DOHH2 (cell line): ENCODE results near the gene PIGL.

ENCODE experiments used
- H3F3A ChIP-seq: fragments of 200-600 bp; sonication (generic), shearing (Covaris generic); 2 replicates; pipeline ENCODE4 v1.6.0; 2016; ENCODE audit warnings: antibody characterized with exemption, mild to moderate bottlenecking; ENCODE audit not compliant: control insufficient read depth, insufficient read depth
- H3K27ac ChIP-seq: fragments of 200-600 bp; sonication (generic); 2 replicates; pipeline ENCODE4 v1.5.1; 2014; ENCODE audit warnings: low read depth, mild to moderate bottlenecking, low read length, moderate library complexity
- H3K27me3 ChIP-seq: fragments of 200-600 bp; sonication (generic); 2 replicates; pipeline ENCODE4 v1.6.1; 2014; ENCODE audit warnings: mild to moderate bottlenecking, low read length, mixed read lengths; ENCODE audit not compliant: control insufficient read depth
- H3K36me3 ChIP-seq: fragments of 200-600 bp; sonication (generic); 2 replicates; pipeline ENCODE4 v1.6.1; 2014; ENCODE audit warnings: mild to moderate bottlenecking, low read length, moderate library complexity, mixed read lengths; ENCODE audit not compliant: control insufficient read depth
- H3K4me1 ChIP-seq: fragments of 200-600 bp; sonication (generic); 2 replicates; pipeline ENCODE4 v1.6.1; 2014; ENCODE audit warnings: mild to moderate bottlenecking, low read length, mixed read lengths; ENCODE audit not compliant: control insufficient read depth
- H3K4me2 ChIP-seq: fragments of 200-600 bp; sonication (generic); 2 replicates; pipeline ENCODE4 v1.6.0; 2014; ENCODE audit warnings: mild to moderate bottlenecking, low read length, moderate library complexity
- H3K4me3 ChIP-seq: fragments of 200-600 bp; sonication (generic); 2 replicates; pipeline ENCODE4 v1.5.1; 2014; ENCODE audit warnings: mild to moderate bottlenecking, low read length, mixed read lengths
- H3K79me2 ChIP-seq: fragments of 200-600 bp; sonication (generic); 2 replicates; pipeline ENCODE4 v1.6.1; 2014; ENCODE audit warnings: mild to moderate bottlenecking, low read length, mixed read lengths; ENCODE audit not compliant: control insufficient read depth
- H3K9me2 ChIP-seq: fragments of 200-600 bp; sonication (generic); replicated peaks from 2 replicates; pipeline ENCODE4 v1.6.1; 2014; ENCODE audit warnings: mild to moderate bottlenecking, low read length, mixed read lengths; ENCODE audit not compliant: control insufficient read depth
- H3K9me3 ChIP-seq: fragments of 200-600 bp; sonication (generic); 2 replicates; pipeline ENCODE4 v1.6.1; 2014; ENCODE audit warnings: antibody characterized with exemption, low read length, mixed read lengths; ENCODE audit not compliant: control insufficient read depth, insufficient read depth
- H4K20me1 ChIP-seq: fragments of 200-600 bp; sonication (generic); 2 replicates; pipeline ENCODE4 v1.6.0; 2014; ENCODE audit warnings: low read depth, mild to moderate bottlenecking, antibody characterized with exemption, low read length, moderate library complexity; ENCODE audit not compliant: control insufficient read depth, insufficient read depth
- EZH2phosphoT487 ChIP-seq: fragments of 200-600 bp; sonication (generic); IDR thresholded peaks from 2 replicates; pipeline ENCODE4 v1.6.1; 2017; ENCODE audit warnings: borderline replicate concordance, mild to moderate bottlenecking, antibody characterized with exemption, low read length, moderate library complexity, mixed read lengths
- TF ChIP-seq, protein P1 (sequence below): fragments of 200-600 bp; sonication (generic); IDR thresholded peaks from one replicate; pipeline ENCODE4 v1.5.1; 2014; ENCODE audit warnings: antibody characterized with exemption, mild to moderate bottlenecking, low read depth, low read length; ENCODE audit not compliant: poor library complexity, severe bottlenecking

Gene PIGL

DNA sequence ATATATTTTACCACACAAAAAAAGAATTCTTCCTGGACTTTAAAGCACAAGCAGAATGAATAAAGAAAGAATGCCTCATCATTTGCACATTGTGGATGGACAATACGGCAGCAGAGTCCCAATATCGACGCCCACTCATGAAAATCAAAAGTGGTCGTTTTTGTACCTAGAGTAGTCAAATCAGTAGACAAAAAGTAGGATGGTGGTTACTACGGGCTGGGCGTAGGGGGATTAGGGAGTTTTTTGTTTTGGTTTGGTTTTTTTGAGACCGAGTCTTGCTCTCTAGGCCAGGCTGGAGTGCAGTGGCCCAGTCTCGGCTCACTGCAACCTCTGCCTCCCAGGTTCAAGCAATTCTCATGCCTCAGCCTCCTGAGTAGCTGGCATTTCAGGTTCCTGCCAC lies 144.9 kb downstream of the PIGL start:
- H3K36me3 ChIP-seq: no peaks in the 10 kb centered on the region
- no peaks in the 10 kb centered on the region for H4K20me1 ChIP-seq
- H3K79me2 ChIP-seq: no peaks in the 10 kb centered on the region
- H3K4me2 ChIP-seq: no peak overlapping the region
- no peak overlapping the region for H3K27ac ChIP-seq
- no peaks in the 10 kb centered on the region for H3K27me3 ChIP-seq
- H3K9me2 ChIP-seq: no peaks in the 10 kb centered on the region
- no peaks in the 10 kb centered on the region for H3K9me3 ChIP-seq
- no peak for TF ChIP-seq EZH2phosphoT487
- TF ChIP-seq, protein P1, sequence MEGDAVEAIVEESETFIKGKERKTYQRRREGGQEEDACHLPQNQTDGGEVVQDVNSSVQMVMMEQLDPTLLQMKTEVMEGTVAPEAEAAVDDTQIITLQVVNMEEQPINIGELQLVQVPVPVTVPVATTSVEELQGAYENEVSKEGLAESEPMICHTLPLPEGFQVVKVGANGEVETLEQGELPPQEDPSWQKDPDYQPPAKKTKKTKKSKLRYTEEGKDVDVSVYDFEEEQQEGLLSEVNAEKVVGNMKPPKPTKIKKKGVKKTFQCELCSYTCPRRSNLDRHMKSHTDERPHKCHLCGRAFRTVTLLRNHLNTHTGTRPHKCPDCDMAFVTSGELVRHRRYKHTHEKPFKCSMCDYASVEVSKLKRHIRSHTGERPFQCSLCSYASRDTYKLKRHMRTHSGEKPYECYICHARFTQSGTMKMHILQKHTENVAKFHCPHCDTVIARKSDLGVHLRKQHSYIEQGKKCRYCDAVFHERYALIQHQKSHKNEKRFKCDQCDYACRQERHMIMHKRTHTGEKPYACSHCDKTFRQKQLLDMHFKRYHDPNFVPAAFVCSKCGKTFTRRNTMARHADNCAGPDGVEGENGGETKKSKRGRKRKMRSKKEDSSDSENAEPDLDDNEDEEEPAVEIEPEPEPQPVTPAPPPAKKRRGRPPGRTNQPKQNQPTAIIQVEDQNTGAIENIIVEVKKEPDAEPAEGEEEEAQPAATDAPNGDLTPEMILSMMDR: no peak
- 0 out of 2 replicates have a peak, but pooled peaks cover under 1% of the 10 kb centered on the region for H3F3A ChIP-seq
- peaks cover 7% of the 10 kb centered on the region for H3K4me1 ChIP-seq
- no peak overlapping the region for H3K4me3 ChIP-seq

DNA sequence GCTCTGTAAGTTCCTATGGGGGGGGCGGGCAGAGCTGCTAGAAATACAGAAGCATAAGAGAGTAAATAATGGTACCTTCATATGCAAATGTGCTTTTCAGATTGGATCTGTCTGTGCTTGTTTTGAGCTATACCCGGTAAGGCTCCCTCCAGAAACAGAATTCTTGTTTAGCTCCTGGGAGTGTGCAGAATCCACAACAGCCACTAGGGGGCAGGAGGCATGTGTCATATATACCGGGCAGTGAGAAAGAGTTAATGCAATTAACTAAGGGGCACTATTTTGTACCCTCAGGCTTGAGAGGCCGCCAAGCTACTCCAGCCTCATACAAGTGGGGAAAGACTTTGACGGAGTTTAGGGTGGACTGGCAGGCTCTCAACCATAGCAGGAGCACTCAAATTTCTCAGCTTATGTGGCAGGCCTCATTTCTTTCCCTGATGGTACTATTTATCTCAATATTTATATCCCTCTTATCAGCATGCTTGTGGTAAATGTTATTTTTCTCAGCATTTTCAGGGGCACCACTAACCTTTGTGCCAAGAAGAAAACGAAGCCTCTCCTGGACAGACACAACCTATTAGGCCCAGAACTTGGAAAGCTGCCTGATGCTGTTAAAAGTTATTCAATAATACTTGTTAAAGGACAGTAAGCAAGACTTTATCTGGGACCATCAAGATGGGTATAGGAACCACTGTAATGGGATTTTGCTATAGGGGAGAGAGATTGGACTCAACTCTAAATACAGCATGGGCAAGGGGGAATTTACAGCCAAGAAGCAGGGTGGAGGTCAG lies 146.9 kb downstream of the PIGL start:
- Histone ChIP-seq H3K4me1 (peaks cover 7% of the 10 kb centered on the region), H3K4me2 (0 out of 2 replicates have a peak overlapping the region, but pooled peaks have one; percentile 8), H3K36me3 (no peaks in the 10 kb centered on the region), H3K9me2 (no peaks in the 10 kb centered on the region), H3K4me3 (no peak overlapping the region), H3K9me3 (no peaks in the 10 kb centered on the region), H4K20me1 (no peaks in the 10 kb centered on the region), H3K27me3 (no peaks in the 10 kb centered on the region), H3F3A (no peaks in the 10 kb centered on the region), H3K27ac (no peak overlapping the region), H3K79me2 (no peaks in the 10 kb centered on the region)
- TF ChIP-seq, protein P1: peak; percentile 95
- no peak for TF ChIP-seq EZH2phosphoT487

DNA sequence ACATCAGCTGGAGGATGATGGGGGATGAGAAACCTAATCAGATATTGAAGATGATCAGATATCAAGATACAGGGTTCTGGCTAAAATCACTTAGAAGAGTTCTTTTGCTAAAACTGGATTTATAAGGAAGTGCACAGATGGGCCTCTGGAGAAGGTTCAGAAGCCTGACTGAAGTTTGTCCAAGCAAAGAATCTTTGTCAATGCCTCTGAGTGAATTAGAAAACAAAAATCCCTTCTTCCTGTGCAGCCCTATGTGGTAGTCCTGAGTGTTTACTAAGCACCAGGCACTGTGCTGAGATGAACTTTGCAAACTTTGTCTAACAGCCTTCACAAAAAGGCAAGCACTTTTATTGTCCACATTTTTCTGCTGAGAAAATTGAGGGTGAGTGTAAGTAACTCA lies 147.6 kb downstream of the PIGL start:
- Histone ChIP-seq H3K9me2 (no peaks in the 10 kb centered on the region), H3K27me3 (no peaks in the 10 kb centered on the region), H4K20me1 (no peaks in the 10 kb centered on the region), H3K4me3 (no peak overlapping the region), H3K4me2 (no peak overlapping the region), H3K79me2 (no peaks in the 10 kb centered on the region), H3K36me3 (no peaks in the 10 kb centered on the region), H3K9me3 (no peaks in the 10 kb centered on the region), H3K4me1 (peaks cover 7% of the 10 kb centered on the region), H3F3A (no peaks in the 10 kb centered on the region), H3K27ac (no peak overlapping the region)
- TF ChIP-seq EZH2phosphoT487: no peak
- TF ChIP-seq, protein P1: no peak
